Mesodermal cell (in vitro differentiated cells): ENCODE measurements around the gene PKN1.
"Not testable (repeated sequence)": the region's sequence is repeated elsewhere in the genome, so short reads cannot be mapped to it uniquely, and the experiment has no call there.

Experiments
- H3K27ac ChIP-seq: 2 replicates; pipeline ENCODE4 v1.7.0; 2013; ENCODE audit warnings: mild to moderate bottlenecking, low read depth, low read length, moderate library complexity; ENCODE audit not compliant: severe bottlenecking
- H3K36me3 ChIP-seq: 2 replicates; pipeline ENCODE4 v1.7.1; 2013; ENCODE audit warnings: mild to moderate bottlenecking, low read length, moderate library complexity; ENCODE audit not compliant: control insufficient read depth, insufficient read depth
- H3K4me1 ChIP-seq: one replicate; pipeline ENCODE4 v1.7.1; 2013; ENCODE audit warnings: mild to moderate bottlenecking, low read length; ENCODE audit not compliant: insufficient read depth, control insufficient read depth, poor library complexity, severe bottlenecking
- H3K4me3 ChIP-seq: 2 replicates; pipeline ENCODE4 v1.7.0; 2013; ENCODE audit warnings: low read length, control low read depth, mild to moderate bottlenecking; ENCODE audit not compliant: insufficient read depth, poor library complexity, severe bottlenecking; ENCODE audit errors: extremely low read depth
- H3K9me3 ChIP-seq: 2 replicates; pipeline ENCODE4 v1.7.1; 2013; ENCODE audit warnings: mild to moderate bottlenecking, low read length, moderate library complexity; ENCODE audit not compliant: control insufficient read depth
- WGBS, 2 experiments: methylation state at CpG; one replicate each; pipeline ENCODE4 v1.1.5; 2013; ENCODE audit warnings: missing lambda C conversion rate in 2 of 2; ENCODE audit not compliant: insufficient coverage in 2 of 2; 5-methylcytosine and 5-hydroxymethylcytosine counted together

PKN1 gene

GRCh38 chr19:14397168-14397567 is 35.9 kb upstream of the PKN1 start:
- WGBS, 2 experiments: 93 to 94% methylated on average over 8 to 9 of the region's 16 CpGs
- not testable (repeated sequence) for H3K27ac ChIP-seq, H3K9me3 ChIP-seq, H3K36me3 ChIP-seq, H3K4me3 ChIP-seq, H3K4me1 ChIP-seq

DNA sequence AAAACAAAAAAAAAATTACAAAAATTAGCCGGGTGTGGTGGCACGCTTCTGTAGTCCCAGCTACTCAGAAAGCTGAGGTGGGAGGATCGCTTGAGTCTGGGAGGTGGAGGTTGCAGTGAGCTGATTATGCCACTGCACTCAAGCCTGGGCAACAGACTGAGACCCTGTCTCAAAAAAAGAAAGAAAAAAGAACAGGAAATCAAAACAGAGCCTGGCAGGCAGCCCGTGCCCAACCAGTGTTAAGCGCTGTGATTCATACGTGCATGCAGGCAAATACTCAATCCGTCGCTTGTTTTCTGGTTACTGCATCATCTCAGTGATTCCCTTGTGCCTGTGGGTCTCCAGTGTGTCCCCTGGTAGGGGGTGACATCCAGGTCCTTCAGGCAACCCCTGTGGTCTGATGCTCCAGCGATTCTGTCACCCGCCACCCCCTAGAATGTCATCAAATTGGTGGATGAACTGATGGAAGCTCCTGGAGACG is 32.1 kb upstream of the PKN1 start:
- Histone ChIP-seq H3K4me1 (peaks cover 4% of the 10 kb centered on the region), H3K36me3 (no peaks in the 10 kb centered on the region), H3K27ac (no peak overlapping the region), H3K9me3 (no peaks in the 10 kb centered on the region), H3K4me3 (no peak overlapping the region)
- WGBS, 2 experiments: 93 to 94% methylated on average over 10 to 11 of the region's 11 CpGs

- 94 to 96% methylated on average over 18 of the region's 18 CpGs for WGBS, 2 experiments
- Histone ChIP-seq H3K4me3 (no peak overlapping the region), H3K4me1 (peaks cover 6% of the 10 kb centered on the region), H3K27ac (no peak overlapping the region), H3K36me3 (peaks cover 2% of the 10 kb centered on the region), H3K9me3 (no peaks in the 10 kb centered on the region)
These were observed 31.5 kb upstream of the PKN1 start for GRCh38 chr19:14401468-14402195.

DNA sequence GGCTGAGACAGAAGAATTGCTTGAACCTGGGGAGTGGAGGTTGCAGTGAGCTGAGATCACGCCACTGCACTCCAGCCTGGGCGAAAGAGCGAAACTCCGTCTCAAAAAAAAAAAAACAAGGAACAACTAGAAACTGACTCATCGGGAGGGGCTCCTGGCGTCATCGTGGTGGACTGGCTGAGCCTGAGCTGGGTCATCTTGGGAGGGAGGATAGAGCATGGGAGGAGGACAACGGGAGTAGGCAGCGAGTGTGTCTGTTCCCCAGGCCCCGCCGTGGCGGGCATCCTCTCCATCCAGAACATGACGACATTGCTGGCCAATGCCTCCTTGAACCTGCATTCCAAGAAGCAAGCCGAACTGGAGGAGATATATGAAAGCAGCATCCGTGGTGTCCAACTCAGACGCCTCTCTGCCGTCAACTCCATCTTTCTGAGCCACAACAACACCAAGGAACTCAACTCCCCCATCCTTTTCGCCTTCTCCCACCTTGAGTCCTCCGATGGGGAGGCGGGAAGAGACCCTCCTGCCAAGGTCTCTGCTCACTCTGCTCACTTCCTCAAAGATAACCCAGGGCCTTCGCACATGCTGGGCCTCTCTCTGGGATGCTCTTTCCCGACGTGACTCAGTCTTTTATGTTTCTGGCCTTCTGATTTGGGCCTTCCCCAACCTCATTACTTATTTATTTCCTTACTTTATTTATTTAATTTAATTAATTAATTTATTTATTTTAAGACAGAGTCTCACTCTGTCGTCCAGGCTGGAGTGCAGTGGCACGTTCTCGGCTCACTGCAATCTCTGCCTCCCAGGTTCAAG is 30.6 kb upstream of the PKN1 start:
- no peak overlapping the region for H3K27ac ChIP-seq
- no peak overlapping the region for H3K4me3 ChIP-seq
- 89 to 90% methylated on average over 23 to 24 of the region's 26 CpGs for WGBS, 2 experiments
- peaks cover 6% of the 10 kb centered on the region for H3K4me1 ChIP-seq
- H3K36me3 ChIP-seq: peaks cover 10% of the 10 kb centered on the region
- H3K9me3 ChIP-seq: no peaks in the 10 kb centered on the region

DNA sequence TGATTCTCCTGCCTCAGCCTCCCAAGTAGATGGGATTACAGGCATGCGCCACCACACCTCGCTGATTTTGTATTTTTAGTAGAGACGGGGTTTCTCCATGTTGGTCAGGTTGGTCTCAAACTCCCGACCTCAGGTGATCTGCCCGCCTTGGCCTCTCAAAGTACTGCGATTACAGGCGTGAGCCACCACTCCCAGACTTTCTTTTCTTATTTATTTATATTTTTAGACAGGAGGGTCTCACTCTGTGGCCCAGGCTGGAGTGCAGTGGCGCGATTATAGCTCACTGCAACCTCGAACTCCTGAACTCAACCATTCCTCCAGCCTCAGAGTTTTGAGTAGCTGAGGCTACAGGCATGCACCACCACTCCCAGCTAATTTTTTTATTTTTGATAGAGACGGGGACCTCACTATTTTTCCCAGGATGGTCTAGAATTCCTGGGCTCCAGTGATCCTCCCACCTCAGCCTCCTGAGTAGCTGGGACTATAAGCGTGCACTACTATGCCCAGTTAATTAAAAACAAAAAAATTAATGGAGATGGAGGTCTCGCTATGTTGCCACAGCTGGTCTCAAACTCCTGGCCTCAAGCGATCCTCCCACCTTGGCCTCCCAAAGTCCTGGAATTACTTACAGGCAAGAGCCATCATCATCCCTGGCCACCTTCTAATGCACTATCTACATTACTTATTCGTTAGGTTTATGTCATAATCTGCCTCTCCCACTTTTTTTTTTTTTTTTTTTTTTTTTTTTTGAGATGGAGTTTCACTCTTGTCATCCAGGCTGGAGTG is 29.8 kb upstream of the PKN1 start:
- H3K36me3 ChIP-seq: peaks cover 18% of the 10 kb centered on the region
- WGBS, 2 experiments: 95 to 99% methylated on average over 5 to 10 of the region's 15 CpGs

DNA sequence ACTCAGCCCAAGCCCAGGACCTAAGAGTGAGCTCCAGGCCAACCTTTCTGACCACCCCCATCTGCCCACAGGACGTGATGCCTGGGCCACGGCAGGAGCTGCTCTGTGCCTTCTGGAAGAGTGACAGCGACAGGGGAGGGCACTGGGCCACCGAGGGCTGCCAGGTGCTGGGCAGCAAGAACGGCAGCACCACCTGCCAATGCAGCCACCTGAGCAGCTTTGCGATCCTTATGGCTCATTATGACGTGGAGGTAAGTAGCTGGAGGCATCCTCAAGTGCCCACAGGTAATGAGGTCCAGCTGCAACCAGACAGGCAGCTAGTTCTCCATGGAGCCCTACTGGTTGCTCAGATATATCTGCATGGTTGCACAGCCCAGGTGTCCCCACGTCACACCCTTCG is 28.8 kb upstream of the PKN1 start:
- H3K4me3 ChIP-seq: no peak overlapping the region
- H3K27ac ChIP-seq: no peak overlapping the region
- peaks cover 27% of the 10 kb centered on the region for H3K36me3 ChIP-seq
- 92 to 94% methylated on average over 9 of the region's 9 CpGs for WGBS, 2 experiments
- no peaks in the 10 kb centered on the region for H3K9me3 ChIP-seq
- H3K4me1 ChIP-seq: peaks cover 6% of the 10 kb centered on the region

More for the DNA sequence above, 29.8 kb upstream of the PKN1 start:
- not testable (repeated sequence) for H3K4me3 ChIP-seq, H3K9me3 ChIP-seq, H3K4me1 ChIP-seq, H3K27ac ChIP-seq

DNA sequence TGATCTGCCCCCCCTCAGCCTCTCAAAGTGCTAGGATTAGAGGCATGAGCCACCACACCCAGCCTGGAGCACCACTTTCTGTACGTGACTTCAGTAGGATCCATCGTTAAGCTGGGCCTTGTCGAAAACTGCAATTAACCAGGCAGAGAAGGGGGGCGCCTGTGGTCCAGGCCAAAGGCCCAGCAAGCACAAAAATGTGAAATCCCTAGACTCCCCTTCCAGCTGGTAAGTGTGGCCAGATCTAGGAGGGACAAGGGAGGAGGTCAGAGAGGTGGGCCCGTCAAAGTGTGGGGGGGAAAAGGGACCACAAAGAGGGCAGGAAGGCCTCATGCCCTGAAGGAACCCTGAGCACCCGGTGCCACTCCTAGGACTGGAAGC is 27.7 kb upstream of the PKN1 start:
- peaks cover 6% of the 10 kb centered on the region for H3K4me1 ChIP-seq
- WGBS, 2 experiments: 58 to 59% methylated on average over 5 to 6 of the region's 6 CpGs
- peak overlapping the region; percentile 18 for H3K4me3 ChIP-seq
- H3K9me3 ChIP-seq: no peaks in the 10 kb centered on the region
- peaks cover 38% of the 10 kb centered on the region for H3K36me3 ChIP-seq
- H3K27ac ChIP-seq: no peak overlapping the region

DNA sequence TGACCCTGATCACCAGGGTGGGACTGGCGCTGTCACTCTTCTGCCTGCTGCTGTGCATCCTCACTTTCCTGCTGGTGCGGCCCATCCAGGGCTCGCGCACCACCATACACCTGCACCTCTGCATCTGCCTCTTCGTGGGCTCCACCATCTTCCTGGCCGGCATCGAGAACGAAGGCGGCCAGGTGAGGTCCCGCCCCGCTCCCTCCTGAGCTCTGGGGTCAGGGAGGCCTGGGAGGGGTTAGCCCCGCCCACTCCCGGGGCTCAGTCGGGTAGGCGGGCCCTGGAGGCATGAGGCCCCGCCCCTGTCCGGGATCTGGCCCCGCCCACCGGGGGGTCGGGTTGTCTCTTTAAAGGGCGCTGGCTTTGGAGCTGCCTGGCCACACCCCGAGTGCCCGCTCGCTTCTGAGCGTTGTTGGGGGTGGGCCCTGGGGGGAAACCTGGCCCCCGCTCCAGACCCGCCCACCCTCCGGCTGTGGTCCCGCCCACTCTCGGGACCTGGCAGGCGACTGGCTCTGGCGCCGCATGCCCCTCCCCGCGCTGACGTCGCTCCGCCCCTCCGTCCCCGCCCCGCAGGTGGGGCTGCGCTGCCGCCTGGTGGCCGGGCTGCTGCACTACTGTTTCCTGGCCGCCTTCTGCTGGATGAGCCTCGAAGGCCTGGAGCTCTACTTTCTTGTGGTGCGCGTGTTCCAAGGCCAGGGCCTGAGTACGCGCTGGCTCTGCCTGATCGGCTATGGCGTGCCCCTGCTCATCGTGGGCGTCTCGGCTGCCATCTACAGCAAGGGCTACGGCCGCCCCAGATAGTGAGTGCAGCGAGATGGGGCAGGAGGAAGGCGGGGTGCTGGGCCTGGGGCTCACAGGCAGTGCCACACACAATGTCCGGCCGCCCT is 27.1 kb upstream of the PKN1 start:
- peaks cover 6% of the 10 kb centered on the region for H3K4me1 ChIP-seq
- peak overlapping the region; percentile 18 for H3K4me3 ChIP-seq
- no peaks in the 10 kb centered on the region for H3K9me3 ChIP-seq
- H3K27ac ChIP-seq: no peak overlapping the region
- H3K36me3 ChIP-seq: peaks cover 44% of the 10 kb centered on the region
- 10 to 12% methylated on average over 52 to 54 of the region's 61 CpGs for WGBS, 2 experiments

DNA sequence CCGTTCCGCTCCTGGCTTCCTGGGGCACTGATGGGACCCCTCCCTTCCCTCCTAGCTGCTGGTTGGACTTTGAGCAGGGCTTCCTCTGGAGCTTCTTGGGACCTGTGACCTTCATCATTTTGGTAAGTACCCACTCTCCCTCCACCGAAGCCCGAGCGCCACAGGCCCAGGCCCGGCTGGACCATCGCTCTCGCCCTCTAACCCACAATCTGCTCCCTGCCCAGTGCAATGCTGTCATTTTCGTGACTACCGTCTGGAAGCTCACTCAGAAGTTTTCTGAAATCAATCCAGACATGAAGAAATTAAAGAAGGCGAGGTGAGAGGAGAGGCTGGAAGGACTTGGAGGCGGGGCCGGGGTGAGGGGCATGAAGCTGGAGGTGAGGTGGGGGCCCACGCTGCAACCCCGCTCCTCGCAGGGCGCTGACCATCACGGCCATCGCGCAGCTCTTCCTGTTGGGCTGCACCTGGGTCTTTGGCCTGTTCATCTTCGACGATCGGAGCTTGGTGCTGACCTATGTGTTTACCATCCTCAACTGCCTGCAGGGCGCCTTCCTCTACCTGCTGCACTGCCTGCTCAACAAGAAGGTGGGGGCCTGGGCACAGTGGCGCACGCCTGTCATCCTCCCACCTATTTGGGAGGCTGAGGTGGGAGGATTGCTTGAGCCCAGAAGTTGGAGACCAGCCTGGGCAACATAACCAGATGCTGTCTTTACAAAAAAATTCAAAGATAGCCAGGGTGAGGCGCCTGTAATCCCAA is 26.3 kb upstream of the PKN1 start:
- no peak overlapping the region for H3K27ac ChIP-seq
- H3K4me3 ChIP-seq: no peak overlapping the region

More for the DNA sequence above, 26.3 kb upstream of the PKN1 start:
- Histone ChIP-seq H3K4me1 (peaks cover 6% of the 10 kb centered on the region), H3K36me3 (peaks cover 52% of the 10 kb centered on the region), H3K9me3 (no peaks in the 10 kb centered on the region)
- 93 to 95% methylated on average over 21 to 25 of the region's 27 CpGs for WGBS, 2 experiments
